GM10266 (cell line): Measurements from ENCODE around the gene CCDC50.

Experiments used
- DNase-seq: peaks from one replicate; pipeline ENCODE4 v3.0.0; 2012; ENCODE audit errors: extremely low spot score
- CTCF ChIP-seq: IDR thresholded peaks from 2 replicates; pipeline ENCODE4 v1.5.1; 2012; ENCODE audit warnings: mild to moderate bottlenecking, low read depth; ENCODE audit not compliant: control insufficient read depth, insufficient read depth; ENCODE audit errors: missing control alignments

CCDC50 gene

GRCh38 chr3:191378142-191378812, 49.1 kb downstream of the CCDC50 start:
- TF ChIP-seq CTCF, result no peak
- no peak for DNase-seq

- no peak for DNase-seq
- TF ChIP-seq CTCF, result no peak
Measured at GRCh38 chr3:191379446-191379845, 50.3 kb downstream of the CCDC50 start.

- no peak for DNase-seq
- no peak for TF ChIP-seq CTCF
Measured at GRCh38 chr3:191380001-191380400, 50.8 kb downstream of the CCDC50 start.

GRCh38 chr3:191381303-191381702, 52.1 kb downstream of the CCDC50 start:
- no peak for TF ChIP-seq CTCF
- DNase-seq, result no peak

GRCh38 chr3:191382661-191383060, 53.5 kb downstream of the CCDC50 start:
- no peak for DNase-seq
- TF ChIP-seq CTCF, result no peak

- no peak for DNase-seq
- TF ChIP-seq CTCF, result no peak
Measured at GRCh38 chr3:191383124-191383523, 53.9 kb downstream of the CCDC50 start.

GRCh38 chr3:191385101-191385500, 55.9 kb downstream of the CCDC50 start:
- DNase-seq, result no peak
- TF ChIP-seq CTCF, result no peak
